Upper lobe of left lung (tissue), 4 donors: ENCODE results near the gene MAST4.

Source experiments
- CTCF ChIP-seq, 6 experiments: fragments of 450-650 bp in 4 of 6; fragments of 200-600 bp in 2 of 6; sonication (generic) in 2 of 6; IDR thresholded peaks; one replicate each; pipeline ENCODE4 v1.5.1; 2016 to 2019; ENCODE audit warnings: antibody characterized with exemption in 6 of 6
- EP300 ChIP-seq, 4 donors: sonication (generic); formaldehyde crosslinking; IDR thresholded peaks; one replicate each; pipeline ENCODE4 v1.5.1; 2017; ENCODE audit warnings: antibody characterized with exemption in 4 of 4, control low read depth in 2 of 4

DNA sequence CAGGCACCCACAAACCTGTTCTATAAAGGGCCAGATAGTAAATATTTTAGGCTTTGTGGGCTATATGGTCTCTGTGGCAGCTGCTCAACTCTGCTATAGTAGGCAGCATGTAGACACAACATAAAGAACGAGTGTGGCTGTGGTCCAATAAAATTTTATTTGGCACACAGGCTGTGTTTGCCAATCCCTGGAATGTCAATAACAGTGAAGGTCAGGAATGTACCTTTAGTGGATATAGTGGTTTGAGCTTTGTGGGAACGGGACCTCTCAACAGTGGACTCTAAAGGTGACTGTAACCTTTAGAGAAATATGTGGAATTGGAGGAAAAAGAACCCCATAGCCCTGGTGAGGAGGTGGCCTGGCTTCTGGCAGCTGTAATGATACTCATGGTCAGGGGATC is 145.2 kb downstream of the MAST4 start:
- TF ChIP-seq CTCF (IDR thresholded peaks at IDR 0.05) = no peak
- TF ChIP-seq EP300 (IDR thresholded peaks at IDR 0.05) = peak in 1 of 4 donors; percentile 32
